Endothelial cell of umbilical vein (primary cell): Measurements from ENCODE around the gene HOXB4. TPM values are rescaled to one million over a fixed set of nuclear protein-coding genes. Genes with fewer than 3 reads are reported as not detected.

ENCODE experiments used
- BruUV-seq: library from RNA; stranded (reverse); fragments of 400-500 nt; replicated peaks from 2 replicates; lab custom pipeline; 2021; lab: Mats Ljungman, UMichigan
- CTCF ChIA-PET: fragments of 300-600, 350-600 bp; sonication (Branson Sonifier 250); formaldehyde crosslinking; loops from one replicate; lab custom pipeline; 2021; ENCODE audit warnings: antibody characterized with exemption, inconsistent platforms; lab: Charles Lee
- POLR2A ChIA-PET: fragments of 300-600, 350-600 bp; sonication (Branson Sonifier 250); formaldehyde crosslinking; loops from one replicate; lab custom pipeline; 2021; ENCODE audit warnings: antibody characterized with exemption, inconsistent platforms; lab: Charles Lee
- DNase-seq: peaks from one replicate; pipeline ENCODE4 v3.0.0-alpha.2; 2011; ENCODE audit warnings: low read depth, low spot score
- FAIRE-seq: peaks from 2 replicates; lab custom pipeline; 2011; peaks lifted over from hg19 to GRCh38; lab: Jason Lieb, UNC
- H2AFZ ChIP-seq: 2 replicates; pipeline ENCODE4 v1.6.0; 2012; ENCODE audit warnings: low read depth, low read length, control low read depth, inconsistent platforms
- H3K27ac ChIP-seq: 2 replicates; pipeline ENCODE4 v1.5.1; 2011; ENCODE audit warnings: low read depth, mild to moderate bottlenecking, control low read depth, low read length, moderate library complexity; ENCODE audit not compliant: insufficient read depth
- H3K27me3 ChIP-seq, 2 experiments: 2 replicates each; pipeline versions ENCODE4 v1.6.0 to v1.6.1; 2011; ENCODE audit warnings: low read length in 2 of 2, mixed read lengths in 1 of 2; ENCODE audit not compliant: control insufficient read depth in 2 of 2, insufficient read depth in 2 of 2
- H3K36me3 ChIP-seq, 2 experiments: 2 replicates in 1 of 2; 3 replicates in 1 of 2; pipeline ENCODE4 v1.5.1; 2011; ENCODE audit warnings: low read length in 2 of 2, mild to moderate bottlenecking in 1 of 2, moderate library complexity in 1 of 2; ENCODE audit not compliant: control insufficient read depth in 2 of 2, insufficient read depth in 2 of 2; ENCODE audit errors: extremely low read depth in 1 of 2
- H3K4me1 ChIP-seq: 3 replicates; pipeline ENCODE4 v1.5.1; 2011; ENCODE audit warnings: mild to moderate bottlenecking, low read length; ENCODE audit not compliant: control insufficient read depth, insufficient read depth; ENCODE audit errors: extremely low read depth
- H3K4me2 ChIP-seq: 2 replicates; pipeline ENCODE4 v1.6.1; 2011; ENCODE audit warnings: low read length, control low read depth, mixed read lengths; ENCODE audit not compliant: insufficient read depth
- H3K4me3 ChIP-seq, 3 experiments: fragments of 200-600 bp in 1 of 3; sonication (generic), shearing (Covaris generic) in 1 of 3; replicated peaks in 1 of 3; 2 replicates each; pipeline ENCODE4 v1.5.1; 2011 to 2016; ENCODE audit warnings: control low read depth in 3 of 3, low read length in 3 of 3, mild to moderate bottlenecking in 2 of 3, inconsistent platforms in 1 of 3, low read depth in 1 of 3, moderate library complexity in 1 of 3; ENCODE audit not compliant: insufficient read depth in 1 of 3
- H3K79me2 ChIP-seq: 2 replicates; pipeline ENCODE4 v1.6.0; 2012; ENCODE audit warnings: low read length, inconsistent platforms; ENCODE audit not compliant: control insufficient read depth, insufficient read depth
- H3K9ac ChIP-seq: replicated peaks from 2 replicates; pipeline ENCODE3; 2011; ENCODE audit warnings: low read length, control low read depth; ENCODE audit not compliant: insufficient read depth; ENCODE audit errors: extremely low read depth
- H3K9me1 ChIP-seq: replicated peaks from 3 replicates; pipeline ENCODE4 v1.6.0; 2011; ENCODE audit warnings: mild to moderate bottlenecking, low read length; ENCODE audit not compliant: control insufficient read depth, insufficient read depth; ENCODE audit errors: extremely low read depth
- H3K9me3 ChIP-seq: replicated peaks from 2 replicates; pipeline ENCODE4 v1.5.1; 2012; ENCODE audit warnings: low read length, inconsistent platforms; ENCODE audit not compliant: control insufficient read depth, insufficient read depth
- H4K20me1 ChIP-seq: replicated peaks from 2 replicates; pipeline ENCODE3; 2011; ENCODE audit warnings: mild to moderate bottlenecking, low read length; ENCODE audit not compliant: control insufficient read depth, insufficient read depth; ENCODE audit errors: extremely low read depth
- CTCF ChIP-seq, 2 donors: IDR thresholded peaks; 1 replicate in 1 of 2; 2 replicates in 1 of 2; pipeline ENCODE4 v1.5.1; 2011; ENCODE audit warnings: low read length in 2 of 2, mild to moderate bottlenecking in 2 of 2, moderate library complexity in 2 of 2, control low read depth in 1 of 2, inconsistent platforms in 1 of 2, low read depth in 1 of 2; ENCODE audit not compliant: insufficient read depth in 1 of 2; ENCODE audit errors: extremely low read depth in 1 of 2
- EZH2 ChIP-seq: IDR thresholded peaks from 2 replicates; pipeline ENCODE4 v1.6.1; 2012; ENCODE audit warnings: borderline replicate concordance, low read depth, mild to moderate bottlenecking, moderate library complexity, low read length, inconsistent platforms; ENCODE audit not compliant: severe bottlenecking
- FOS ChIP-seq: IDR thresholded peaks from 2 replicates; pipeline ENCODE4 v1.6.1; 2011; ENCODE audit warnings: mild to moderate bottlenecking, low read length, moderate library complexity, borderline replicate concordance; ENCODE audit not compliant: insufficient read depth
- GATA2 ChIP-seq: IDR thresholded peaks from 2 replicates; pipeline ENCODE4 v1.7.0; 2011; ENCODE audit warnings: low read depth, mild to moderate bottlenecking, moderate library complexity, mixed read lengths, low read length; ENCODE audit not compliant: insufficient read length, insufficient read depth
- JUN ChIP-seq: IDR thresholded peaks from 2 replicates; pipeline ENCODE4 v1.6.1; 2011; ENCODE audit warnings: borderline replicate concordance, low read depth; ENCODE audit not compliant: insufficient read length, insufficient read depth
- MAX ChIP-seq: IDR thresholded peaks from 2 replicates; pipeline ENCODE4 v1.6.1; 2011; ENCODE audit not compliant: insufficient read depth, insufficient read length
- MYC ChIP-seq: IDR thresholded peaks from one replicate; pipeline ENCODE4 v1.6.1; 2011; ENCODE audit warnings: mild to moderate bottlenecking, low read depth, low read length
- POLR2A ChIP-seq: IDR thresholded peaks from 2 replicates; pipeline ENCODE4 v1.6.1; 2012; ENCODE audit warnings: low read depth, mild to moderate bottlenecking, control low read depth, low read length
- POLR2AphosphoS5 ChIP-seq: IDR thresholded peaks from 2 replicates; pipeline ENCODE4 v1.6.1; 2012; ENCODE audit warnings: low read depth, mild to moderate bottlenecking, control low read depth, low read length, moderate library complexity; ENCODE audit not compliant: insufficient read depth
- dilution Hi-C: fragments of 300-500 bp; cut with MboI; formaldehyde crosslinking; loops from one replicate; pipeline ENCODE4 v1.15.0; 2019; ENCODE audit warnings: low sequenced_read_pairs; ENCODE audit not compliant: extremely low pct_ligation_motif_present
- intact Hi-C: fragments of 100-400 bp; cut with micrococcal nuclease; formaldehyde crosslinking; loops from one replicate; pipeline ENCODE4 v1.10.0; 2022
- polyA plus RNA-seq, 4 experiments: library from polyadenylated mRNA; depleted of rRNA in 3 of 4; stranded (reverse) in 3 of 4; unstranded in 1 of 4; fragments of >200 nt; gene quantifications; 2 replicates each; pipeline versions ENCODE4 v1.2.1 to v1.2.3, GENCODE V29; 2011 to 2012; ENCODE audit warnings: missing spikeins in 1 of 4
- total RNA-seq: library from RNA; stranded (reverse); gene quantifications from 2 replicates; pipeline ENCODE4 v1.2.3, GENCODE V29; 2021

The HOXB4 gene
- total and polyA plus RNA-seq, 2 donors (not counting 3 experiments of a cell fraction or from before 2014, with no cell fraction given) = 4.6 to 13.1 TPM

DNA sequence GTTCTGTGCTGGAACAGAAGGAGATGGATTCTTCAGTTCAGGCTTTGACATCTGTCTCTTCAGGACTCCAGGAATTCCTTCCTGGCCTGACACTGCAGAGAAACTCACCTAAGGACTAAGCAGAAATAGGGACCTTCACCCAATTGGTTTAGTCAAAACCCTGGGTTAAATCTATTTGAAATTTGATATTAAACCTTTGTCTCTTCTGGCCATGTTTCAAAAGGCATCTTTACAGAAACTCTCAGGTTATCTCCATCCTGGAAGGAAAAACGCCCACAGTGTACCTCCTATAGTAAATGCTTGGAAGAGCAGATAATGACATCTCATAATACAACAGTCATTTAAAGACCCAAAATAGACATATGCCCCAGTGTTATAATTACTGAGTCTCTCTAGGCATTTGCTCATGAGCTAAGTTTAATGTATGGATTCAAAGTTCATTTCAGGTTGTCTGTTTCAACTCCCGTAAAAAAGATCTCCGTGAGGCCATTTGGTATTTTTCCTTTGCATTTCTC is 5.6 kb upstream of the HOXB4 start:
- H3K79me2 ChIP-seq = peaks cover 72% of the 10 kb centered on the region
- no peaks in the 10 kb centered on the region for H4K20me1 ChIP-seq
- FAIRE-seq (no peak), DNase-seq (no peak)
- intact Hi-C loops = no loop called here
- no peaks in the 10 kb centered on the region for H3K36me3 ChIP-seq
- no peaks in the 10 kb centered on the region for H3K9me3 ChIP-seq
- no peak overlapping the region for H3K4me3 ChIP-seq
- peaks cover 68% of the 10 kb centered on the region for H3K4me1 ChIP-seq
- ChIA-PET CTCF (interaction anchor here (1.0 to 2.3 kb wide), 4 partner anchors 82 to 248 kb away, joined by 3 to 11 read pairs (median 4); no protein-coding TSS in a partner anchor), POLR2A (interaction anchor here (1.3 kb wide), 1 partner anchor 28 kb away, joined by 3 read pairs; no protein-coding TSS in a partner anchor)
- H3K9ac ChIP-seq = no peak overlapping the region
- no peak overlapping the region for H2AFZ ChIP-seq
- no TSS peak for BruUV-seq
- H3K9me1 ChIP-seq = no peaks in the 10 kb centered on the region
- dilution Hi-C loops = no loop called here
- H3K27ac ChIP-seq = no peak overlapping the region
- H3K27me3 ChIP-seq = no peaks in the 10 kb centered on the region
- H3K4me2 ChIP-seq = no peak overlapping the region
- TF ChIP-seq MYC (no peak), GATA2 (no peak), CTCF (IDR thresholded peaks at IDR 0.05; ENCODE audit: extremely low read depth in 1 of 2, insufficient read depth in 1 of 2, low read depth in 1 of 2, low read length in 2 of 2) (no peak), JUN (no peak), FOS (no peak), EZH2 (no peak), POLR2A (no peak), POLR2AphosphoS5 (no peak), MAX (no peak)
